GM12878 (cell line): ENCODE results near the gene DERA. TPM values are rescaled to one million over a fixed set of nuclear protein-coding genes. Genes with fewer than 3 reads are reported as not detected.

Experiments
- ATAC-seq: fragments of 200-7000 bp; cut with Tn5 transposase; 3 replicates; pipeline ENCODE4 v1.9.1; 2020; ENCODE audit warnings: mild to moderate bottlenecking, moderate library complexity
- BruUV-seq: library from RNA; stranded (reverse); fragments of 400-500 nt; replicated peaks from 2 replicates; lab custom pipeline; 2021; lab: Mats Ljungman, UMichigan
- CTCF ChIA-PET: fragments of 300-600 bp; sonication (Branson Sonifier 250); formaldehyde crosslinking; extraction: SDS; loops from one replicate; lab custom pipeline; 2021; ENCODE audit warnings: inconsistent platforms; lab: Yijun Ruan, JAX
- POLR2A ChIA-PET: fragments of 350-600 bp; formaldehyde crosslinking; extraction: SDS; loops from one replicate; lab custom pipeline; 2021; ENCODE audit warnings: inconsistent platforms; lab: Charles Lee
- RAD21 ChIA-PET: fragments of 300-600 bp; sonication (Branson Sonifier 250); formaldehyde crosslinking; loops from one replicate; lab custom pipeline; 2023; ENCODE audit warnings: antibody characterized with exemption; ENCODE audit not compliant: unreplicated experiment; lab: Charles Lee
- SMC1A ChIA-PET: fragments of 300-600 bp; sonication (Branson Sonifier 250); formaldehyde crosslinking; loops from one replicate; lab custom pipeline; 2023; ENCODE audit not compliant: unreplicated experiment, uncharacterized antibody; lab: Charles Lee
- DNase-seq: peaks from one replicate; pipeline ENCODE4 v3.0.0-alpha.2; 2011; ENCODE audit warnings: low read depth, low spot score
- FAIRE-seq: peaks from 3 replicates; lab custom pipeline; 2011; peaks lifted over from hg19 to GRCh38; lab: Jason Lieb, UNC
- H2AFZ ChIP-seq: 2 replicates; pipeline ENCODE4 v1.6.0; 2011; ENCODE audit warnings: low read depth, low read length, control low read depth; ENCODE audit not compliant: control insufficient read depth
- H3K27ac ChIP-seq: 2 replicates; pipeline ENCODE4 v1.5.1; 2011; ENCODE audit warnings: control low read depth; ENCODE audit not compliant: control insufficient read depth, insufficient read depth
- H3K27me3 ChIP-seq, 2 experiments: replicated peaks in 1 of 2; 2 replicates each; pipeline versions ENCODE4 v1.6.0 to v1.6.1; 2011; ENCODE audit warnings: low read length in 1 of 2; ENCODE audit not compliant: control insufficient read depth in 2 of 2, insufficient read depth in 2 of 2
- H3K36me3 ChIP-seq, 2 experiments: 2 replicates each; pipeline ENCODE4 v1.5.1; 2011; ENCODE audit warnings: low read length in 1 of 2; ENCODE audit not compliant: control insufficient read depth in 2 of 2, insufficient read depth in 2 of 2
- H3K4me1 ChIP-seq: 2 replicates; pipeline ENCODE4 v1.6.1; 2011; ENCODE audit warnings: mild to moderate bottlenecking, low read length, moderate library complexity, mixed read lengths; ENCODE audit not compliant: control insufficient read depth, insufficient read depth
- H3K4me2 ChIP-seq: 2 replicates; pipeline ENCODE4 v1.6.0; 2011; ENCODE audit warnings: control low read depth; ENCODE audit not compliant: control insufficient read depth, insufficient read depth
- H3K4me3 ChIP-seq: fragments of 200-600 bp; sonication (generic); 2 replicates; pipeline ENCODE4 v1.5.1; 2016
- H3K79me2 ChIP-seq: 2 replicates; pipeline ENCODE4 v1.6.0; 2011; ENCODE audit warnings: low read length; ENCODE audit not compliant: control insufficient read depth, insufficient read depth
- H3K9ac ChIP-seq: 2 replicates; pipeline ENCODE4 v1.8.0; 2011; ENCODE audit warnings: low read length, control low read depth, mixed read lengths; ENCODE audit not compliant: control insufficient read depth, insufficient read depth
- H3K9me3 ChIP-seq: replicated peaks from 3 replicates; pipeline ENCODE4 v1.5.1; 2011; ENCODE audit warnings: mild to moderate bottlenecking, low read length; ENCODE audit not compliant: control insufficient read depth, insufficient read depth
- H4K20me1 ChIP-seq: 2 replicates; pipeline ENCODE4 v1.6.0; 2011; ENCODE audit not compliant: control insufficient read depth, insufficient read depth
- ATF2 ChIP-seq: IDR thresholded peaks from 2 replicates; pipeline ENCODE4 v1.6.1; 2012; ENCODE audit warnings: low read length, inconsistent platforms
- BCL3 ChIP-seq: IDR thresholded peaks from 2 replicates; pipeline ENCODE4 v1.6.1; 2011; ENCODE audit warnings: borderline replicate concordance, low read depth, mild to moderate bottlenecking, moderate library complexity, low read length; ENCODE audit not compliant: insufficient read depth, poor library complexity, severe bottlenecking
- FOS ChIP-seq: IDR thresholded peaks from 3 replicates; pipeline ENCODE4 v1.6.1; 2011; ENCODE audit warnings: borderline replicate concordance; ENCODE audit not compliant: insufficient read length; ENCODE audit errors: extremely low read depth
- FOXK2 ChIP-seq: fragments of 450-650 bp; IDR thresholded peaks from 2 replicates; pipeline ENCODE4 v1.6.1; 2017; ENCODE audit warnings: mild to moderate bottlenecking, moderate library complexity
- MYB ChIP-seq: fragments of 150-350 bp; IDR thresholded peaks from 2 replicates; pipeline ENCODE4 v1.6.1; 2014; ENCODE audit warnings: mild to moderate bottlenecking, low read depth, low read length, borderline replicate concordance
- NFIC ChIP-seq: IDR thresholded peaks from 2 replicates; pipeline ENCODE4 v1.6.1; 2012; ENCODE audit warnings: low read depth, mild to moderate bottlenecking, inconsistent platforms, low read length, moderate library complexity
- PAX5 ChIP-seq: IDR thresholded peaks from 2 replicates; pipeline ENCODE4 v1.6.1; 2011; ENCODE audit warnings: low read depth, low read length, borderline replicate concordance
- POLR2A ChIP-seq: IDR thresholded peaks from 2 replicates; pipeline ENCODE4 v1.6.1; 2011; ENCODE audit warnings: low read depth, mild to moderate bottlenecking, low read length
- RAD51 ChIP-seq: fragments of 450-650 bp; IDR thresholded peaks from 2 replicates; pipeline ENCODE4 v1.6.1; 2016; ENCODE audit warnings: moderate library complexity, mild to moderate bottlenecking, inconsistent platforms
- SMAD5 ChIP-seq: IDR thresholded peaks from 2 replicates; pipeline ENCODE4 v1.6.1; 2016; ENCODE audit warnings: antibody characterized with exemption, low read depth
- WRNIP1 ChIP-seq: IDR thresholded peaks from 2 replicates; pipeline ENCODE4 v1.6.1; 2011; ENCODE audit warnings: low read depth, low read length, improper control_type of control experiment, borderline replicate concordance
- WGBS: methylation state at CpG from one replicate; pipeline ENCODE4 v1.1.6; 2016; ENCODE audit warnings: low lambda C conversion rate; ENCODE audit not compliant: insufficient replicate concordance, insufficient coverage; ENCODE audit errors: missing lambda C conversion rate; 5-methylcytosine and 5-hydroxymethylcytosine counted together
- in situ Hi-C: fragments of 300-500 bp; cut with MboI; formaldehyde crosslinking; loops from 9 replicates; pipeline ENCODE4 v1.14.3; 2018; ENCODE audit warnings: mixed read lengths
- intact Hi-C: fragments of 100-400 bp; cut with micrococcal nuclease; formaldehyde crosslinking; loops from one replicate; pipeline ENCODE4 v1.14.2; 2022; ENCODE audit not compliant: unreplicated experiment
- polyA plus RNA-seq, 11 experiments: library from polyadenylated mRNA; depleted of rRNA in 4 of 11; unstranded in 6 of 11; stranded (reverse) in 5 of 11; fragments of >200 nt; fragmentation: Nextera tagmentation in 4 of 11; fragmentation: Illumina TruSeq in 1 of 11; extraction: Ambion mirVana in 4 of 11; extraction: Trizol in 1 of 11; gene quantifications; 1 replicate in 1 of 11; 2 replicates in 10 of 11; pipeline versions ENCODE4 v1.2.1 to v1.2.3, GENCODE V29; 2011 to 2016; ENCODE audit warnings: inconsistent platforms in 2 of 11, missing spikeins in 2 of 11, low read depth in 1 of 11
- total RNA-seq, 4 experiments: library from RNA; depleted of rRNA in 3 of 4; stranded (reverse); fragments of >200 nt in 3 of 4; fragmentation: Illumina TruSeq in 1 of 4; extraction: Trizol in 1 of 4; gene quantifications; 2 replicates each; pipeline versions ENCODE4 v1.2.1 to v1.2.3, GENCODE V29; 2013 to 2021

Gene DERA
- total and polyA plus RNA-seq, 10 of the 15 experiments (the other 5 are each of a cell fraction or from before 2014, with no cell fraction given), result 34.9 to 97.1 (median 40.8) TPM

GRCh38 chr12:16074894-16075293 lies 163.8 kb downstream of the DERA start:
- TF ChIP-seq FOS (no peak), FOXK2 (no peak), BCL3 (no peak), RAD51 (no peak), NFIC (no peak), POLR2A (no peak), ATF2 (no peak), WRNIP1 (no peak), MYB (no peak), PAX5 (no peak), SMAD5 (no peak)
- TF ChIP-seq, all 136 proteins: peak for 0
- Histone ChIP-seq H3K9ac (no peak overlapping the region), H3K9me3 (no peaks in the 10 kb centered on the region), H3K4me1 (no peaks in the 10 kb centered on the region), H3K27ac (no peak overlapping the region), H3K36me3 (no peaks in the 10 kb centered on the region), H2AFZ (no peak overlapping the region), H3K4me2 (no peak overlapping the region), H3K27me3 (no peaks in the 10 kb centered on the region), H4K20me1 (no peaks in the 10 kb centered on the region), H3K79me2 (no peaks in the 10 kb centered on the region), H3K4me3 (no peak overlapping the region)
- FAIRE-seq (no peak), DNase-seq (no peak), ATAC-seq (no peak)
- RAD21 ChIA-PET, result no interaction called here
- in situ Hi-C loops (no loop called here), intact Hi-C loops (no loop called here)
- CTCF ChIA-PET, result no interaction called here
- WGBS, result 5% methylated on average over 2 of the region's 2 CpGs
- POLR2A ChIA-PET, result no interaction called here
- no TSS peak for BruUV-seq
- SMC1A ChIA-PET, result interaction anchor here (0.6 kb wide), 1 partner anchor 1630 kb away, joined by 3 read pairs; no protein-coding TSS in a partner anchor
